Parathyroid adenoma (tissue), 2 donors: Measurements from ENCODE around the gene MTMR3.
"Not testable (repeated sequence)": the region's sequence is repeated elsewhere in the genome, so short reads cannot be mapped to it uniquely, and the experiment has no call there.

ENCODE experiments used
- H2AFZ ChIP-seq: fragments of 300-600 bp; sonication (generic); one replicate; pipeline ENCODE4 v1.7.0; 2017; ENCODE audit warnings: antibody characterized with exemption, mild to moderate bottlenecking
- H3K27ac ChIP-seq: fragments of 300-600 bp; sonication (generic); one replicate; pipeline ENCODE4 v1.7.0; 2017
- H3K27me3 ChIP-seq: fragments of 300-600 bp; sonication (generic); one replicate; pipeline ENCODE4 v1.7.0; 2017; ENCODE audit warnings: low read length; ENCODE audit not compliant: control insufficient read depth, insufficient read depth
- H3K36me3 ChIP-seq: fragments of 300-600 bp; sonication (generic); one replicate; pipeline ENCODE4 v1.7.0; 2017; ENCODE audit warnings: low read length; ENCODE audit not compliant: control insufficient read depth, insufficient read depth
- H3K4me1 ChIP-seq: fragments of 300-600 bp; sonication (generic); one replicate; pipeline ENCODE4 v1.7.0; 2017; ENCODE audit warnings: control low read depth
- H3K4me2 ChIP-seq: fragments of 300-600 bp; sonication (generic); one replicate; pipeline ENCODE4 v1.7.0; 2017; ENCODE audit warnings: low read length
- H3K4me3 ChIP-seq: fragments of 300-600 bp; sonication (generic); one replicate; pipeline ENCODE4 v1.7.0; 2017; ENCODE audit warnings: low read depth, low read length
- H3K79me2 ChIP-seq: fragments of 300-600 bp; sonication (generic); one replicate; pipeline ENCODE4 v1.7.0; 2017; ENCODE audit warnings: control low read depth
- H3K9ac ChIP-seq: fragments of 300-600 bp; sonication (generic); one replicate; pipeline ENCODE4 v1.7.0; 2017; ENCODE audit warnings: mild to moderate bottlenecking
- H3K9me3 ChIP-seq: fragments of 300-600 bp; sonication (generic); one replicate; pipeline ENCODE4 v1.7.0; 2017; ENCODE audit warnings: low read length; ENCODE audit not compliant: control insufficient read depth
- TF ChIP-seq, protein P1 (sequence below): fragments of 300-600 bp; sonication (generic); IDR thresholded peaks from one replicate; pipeline ENCODE4 v1.7.0; 2017; ENCODE audit warnings: antibody characterized with exemption, mild to moderate bottlenecking
- donor health status: primary hyperparathyroidism.

MTMR3 gene

GRCh38 chr22:29860006-29860766 lies 22.8 kb upstream of the MTMR3 start:
- no peaks in the 10 kb centered on the region for H3K9me3 ChIP-seq
- H3K36me3 ChIP-seq, result no peaks in the 10 kb centered on the region
- H3K4me3 ChIP-seq, result no peak overlapping the region
- H3K4me2 ChIP-seq, result no peak overlapping the region
- TF ChIP-seq, protein P1, sequence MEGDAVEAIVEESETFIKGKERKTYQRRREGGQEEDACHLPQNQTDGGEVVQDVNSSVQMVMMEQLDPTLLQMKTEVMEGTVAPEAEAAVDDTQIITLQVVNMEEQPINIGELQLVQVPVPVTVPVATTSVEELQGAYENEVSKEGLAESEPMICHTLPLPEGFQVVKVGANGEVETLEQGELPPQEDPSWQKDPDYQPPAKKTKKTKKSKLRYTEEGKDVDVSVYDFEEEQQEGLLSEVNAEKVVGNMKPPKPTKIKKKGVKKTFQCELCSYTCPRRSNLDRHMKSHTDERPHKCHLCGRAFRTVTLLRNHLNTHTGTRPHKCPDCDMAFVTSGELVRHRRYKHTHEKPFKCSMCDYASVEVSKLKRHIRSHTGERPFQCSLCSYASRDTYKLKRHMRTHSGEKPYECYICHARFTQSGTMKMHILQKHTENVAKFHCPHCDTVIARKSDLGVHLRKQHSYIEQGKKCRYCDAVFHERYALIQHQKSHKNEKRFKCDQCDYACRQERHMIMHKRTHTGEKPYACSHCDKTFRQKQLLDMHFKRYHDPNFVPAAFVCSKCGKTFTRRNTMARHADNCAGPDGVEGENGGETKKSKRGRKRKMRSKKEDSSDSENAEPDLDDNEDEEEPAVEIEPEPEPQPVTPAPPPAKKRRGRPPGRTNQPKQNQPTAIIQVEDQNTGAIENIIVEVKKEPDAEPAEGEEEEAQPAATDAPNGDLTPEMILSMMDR, result no peak
- no peaks in the 10 kb centered on the region for H3K27me3 ChIP-seq
- no peaks in the 10 kb centered on the region for H3K4me1 ChIP-seq
- no peak overlapping the region for H2AFZ ChIP-seq
- no peaks in the 10 kb centered on the region for H3K79me2 ChIP-seq
- H3K9ac ChIP-seq, result no peak overlapping the region
- H3K27ac ChIP-seq, result no peak overlapping the region

DNA sequence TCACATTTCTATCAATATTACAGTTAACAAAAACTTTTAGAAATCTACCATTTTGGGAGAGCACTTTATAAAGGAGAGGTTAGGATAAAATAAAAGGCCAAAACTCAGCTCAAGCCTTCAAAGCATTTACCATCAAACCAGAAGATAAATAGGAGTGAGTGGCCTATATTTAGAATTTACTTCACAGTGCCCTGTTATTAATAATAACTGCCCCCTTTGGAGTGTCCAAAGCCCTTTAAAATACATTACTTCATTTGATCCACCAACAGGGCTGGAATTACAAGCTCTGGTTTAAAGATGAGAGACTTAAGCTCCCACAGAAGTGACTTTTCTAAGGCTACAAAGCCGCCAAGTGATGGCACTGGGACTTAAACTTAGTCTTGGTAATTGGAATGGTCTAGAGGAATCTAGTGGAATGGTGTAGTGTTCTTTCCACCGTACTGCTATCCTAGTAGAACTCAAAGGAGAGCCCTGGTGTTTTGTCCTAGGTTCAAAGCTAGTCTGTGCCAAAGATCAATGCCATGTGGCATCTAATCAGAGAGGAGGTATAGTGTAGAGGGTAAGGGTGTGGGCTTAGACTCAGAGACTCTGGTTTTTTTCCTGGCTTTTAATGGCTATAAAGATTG lies 21.2 kb upstream of the MTMR3 start:
- H3K4me1 ChIP-seq, result no peaks in the 10 kb centered on the region
- no peaks in the 10 kb centered on the region for H3K79me2 ChIP-seq
- no peaks in the 10 kb centered on the region for H3K27me3 ChIP-seq
- no peaks in the 10 kb centered on the region for H3K9me3 ChIP-seq
- no peak overlapping the region for H3K27ac ChIP-seq
- H3K4me3 ChIP-seq, result no peak overlapping the region
- H3K9ac ChIP-seq, result no peak overlapping the region
- H3K36me3 ChIP-seq, result no peaks in the 10 kb centered on the region
- no peak overlapping the region for H3K4me2 ChIP-seq
- TF ChIP-seq, protein P1, result no peak
- H2AFZ ChIP-seq, result no peak overlapping the region

DNA sequence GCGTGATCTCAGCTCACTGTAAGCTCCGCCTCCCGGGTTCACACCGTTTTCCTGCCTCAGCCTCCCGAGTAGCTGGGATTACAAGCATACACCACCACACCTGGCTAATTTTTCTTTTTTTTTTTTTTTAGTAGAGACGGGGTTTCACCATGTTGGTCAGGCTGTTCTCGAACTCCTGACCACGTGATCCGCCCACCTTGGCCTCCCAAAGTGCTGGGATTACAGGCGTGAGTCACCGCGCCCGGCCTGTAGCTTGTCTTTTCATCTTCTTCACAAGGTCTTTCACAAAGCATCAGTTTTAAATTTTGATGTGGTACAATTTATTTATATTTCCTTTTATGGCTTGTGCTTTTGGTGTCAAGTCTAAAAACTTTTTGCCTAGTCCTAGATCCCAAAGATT lies 17.4 kb upstream of the MTMR3 start:
- not testable (repeated sequence) for H3K9ac ChIP-seq, H3K9me3 ChIP-seq, H3K4me1 ChIP-seq, H3K27me3 ChIP-seq, H3K4me3 ChIP-seq, H3K79me2 ChIP-seq, H3K4me2 ChIP-seq, H3K36me3 ChIP-seq, H2AFZ ChIP-seq, H3K27ac ChIP-seq

- no peak overlapping the region for H3K9ac ChIP-seq
- H3K4me3 ChIP-seq, result no peak overlapping the region
- H3K4me1 ChIP-seq, result no peaks in the 10 kb centered on the region
- H3K36me3 ChIP-seq, result no peaks in the 10 kb centered on the region
- no peak overlapping the region for H3K4me2 ChIP-seq
- H3K27ac ChIP-seq, result no peak overlapping the region
- H2AFZ ChIP-seq, result no peak overlapping the region
- H3K79me2 ChIP-seq, result no peaks in the 10 kb centered on the region
- TF ChIP-seq, protein P1, result no peak
- H3K27me3 ChIP-seq, result no peaks in the 10 kb centered on the region
- no peaks in the 10 kb centered on the region for H3K9me3 ChIP-seq
Measured at GRCh38 chr22:29867260-29867659, 15.7 kb upstream of the MTMR3 start.

GRCh38 chr22:29867851-29868250 lies 15.1 kb upstream of the MTMR3 start:
- Histone ChIP-seq H3K79me2 (no peaks in the 10 kb centered on the region), H3K4me3 (no peak overlapping the region), H3K36me3 (no peaks in the 10 kb centered on the region), H3K9me3 (no peaks in the 10 kb centered on the region), H3K9ac (no peak overlapping the region), H3K4me1 (no peaks in the 10 kb centered on the region), H3K27me3 (no peaks in the 10 kb centered on the region), H3K27ac (no peak overlapping the region), H2AFZ (no peak overlapping the region), H3K4me2 (no peak overlapping the region)
- TF ChIP-seq, protein P1, result no peak
